HAP-1 (cell line): Measurements from ENCODE around the gene SYNE1.

ENCODE experiments used
- DNase-seq, 2 experiments: peaks; one replicate each; pipeline ENCODE4 v3.0.0-alpha.2; 2016 to 2020; ENCODE audit warnings: low spot score in 2 of 2
- H3K27me3 ChIP-seq: fragments of 250-450 bp; sonication (Bioruptor Pico); 2 replicates; pipeline ENCODE4 v1.5.1; 2020; ENCODE audit warnings: low read depth, mild to moderate bottlenecking, moderate library complexity
- H3K36me3 ChIP-seq: fragments of 250-450 bp; sonication (Bioruptor Pico); replicated peaks from 2 replicates; pipeline ENCODE4 v1.5.1; 2020; ENCODE audit warnings: mild to moderate bottlenecking
- H3K4me1 ChIP-seq: fragments of 250-450 bp; sonication (Bioruptor Pico); 2 replicates; pipeline ENCODE4 v1.5.1; 2020; ENCODE audit warnings: mild to moderate bottlenecking
- H3K4me3 ChIP-seq: fragments of 250-450 bp; sonication (Bioruptor Pico); 2 replicates; pipeline ENCODE4 v1.5.1; 2020; ENCODE audit warnings: mild to moderate bottlenecking, moderate library complexity
- H3K9me3 ChIP-seq: fragments of 250-450 bp; sonication (Bioruptor Pico); 2 replicates; pipeline ENCODE4 v1.5.1; 2020; ENCODE audit warnings: mild to moderate bottlenecking, moderate library complexity
- in situ Hi-C: fragments of 300-500 bp; cut with MboI; formaldehyde crosslinking; loops from 3 replicates; pipeline ENCODE4 v1.14.3; 2020; ENCODE audit warnings: low sequenced_read_pairs, inconsistent platforms, mixed read lengths

Gene SYNE1

GRCh38 chr6:152399399-152399798, 237.8 kb downstream of the SYNE1 start:
- no peak for DNase-seq
- H3K4me1 ChIP-seq: no peaks in the 10 kb centered on the region
- no peak overlapping the region for H3K4me3 ChIP-seq
- no peaks in the 10 kb centered on the region for H3K36me3 ChIP-seq
- no peaks in the 10 kb centered on the region for H3K9me3 ChIP-seq
- H3K27me3 ChIP-seq: no peaks in the 10 kb centered on the region
- in situ Hi-C loops: no loop called here

- in situ Hi-C loops: no loop called here
- DNase-seq: no peak
- H3K4me3 ChIP-seq: no peak overlapping the region
- H3K36me3 ChIP-seq: no peaks in the 10 kb centered on the region
- no peaks in the 10 kb centered on the region for H3K9me3 ChIP-seq
- H3K4me1 ChIP-seq: no peaks in the 10 kb centered on the region
- H3K27me3 ChIP-seq: no peaks in the 10 kb centered on the region
Observed at GRCh38 chr6:152398993-152399392, 238.2 kb downstream of the SYNE1 start.

GRCh38 chr6:152398316-152398715, 238.8 kb downstream of the SYNE1 start:
- Histone ChIP-seq H3K36me3 (no peaks in the 10 kb centered on the region), H3K4me3 (no peak overlapping the region), H3K27me3 (no peaks in the 10 kb centered on the region), H3K9me3 (no peaks in the 10 kb centered on the region), H3K4me1 (no peaks in the 10 kb centered on the region)
- in situ Hi-C loops: no loop called here
- no peak for DNase-seq

GRCh38 chr6:152394303-152394702, 242.9 kb downstream of the SYNE1 start:
- H3K4me3 ChIP-seq: no peak overlapping the region
- no peaks in the 10 kb centered on the region for H3K27me3 ChIP-seq
- H3K4me1 ChIP-seq: no peaks in the 10 kb centered on the region
- in situ Hi-C loops: no loop called here
- no peaks in the 10 kb centered on the region for H3K9me3 ChIP-seq
- DNase-seq: no peak
- H3K36me3 ChIP-seq: no peaks in the 10 kb centered on the region

- DNase-seq: no peak
- Histone ChIP-seq H3K4me1 (no peaks in the 10 kb centered on the region), H3K4me3 (no peak overlapping the region), H3K9me3 (no peaks in the 10 kb centered on the region), H3K36me3 (no peaks in the 10 kb centered on the region), H3K27me3 (peaks cover 4% of the 10 kb centered on the region; the same call in 1 of the 2 replicates)
- in situ Hi-C loops: no loop called here
Observed at GRCh38 chr6:152391179-152391880, 245.8 kb downstream of the SYNE1 start.

GRCh38 chr6:152387091-152387490, 250.1 kb downstream of the SYNE1 start:
- Histone ChIP-seq H3K4me3 (no peak overlapping the region), H3K9me3 (no peaks in the 10 kb centered on the region), H3K36me3 (no peaks in the 10 kb centered on the region), H3K27me3 (peaks cover 4% of the 10 kb centered on the region; the same call in 1 of the 2 replicates), H3K4me1 (no peaks in the 10 kb centered on the region)
- DNase-seq: no peak
- in situ Hi-C loops: no loop called here

GRCh38 chr6:152386131-152386530, 251.0 kb downstream of the SYNE1 start:
- no peaks in the 10 kb centered on the region for H3K36me3 ChIP-seq
- no peaks in the 10 kb centered on the region for H3K9me3 ChIP-seq
- no peak for DNase-seq
- peaks cover 8% of the 10 kb centered on the region for H3K4me1 ChIP-seq
- no peak overlapping the region for H3K4me3 ChIP-seq
- in situ Hi-C loops: no loop called here
- peaks cover 4% of the 10 kb centered on the region; the same call in 1 of the 2 replicates for H3K27me3 ChIP-seq

- in situ Hi-C loops: no loop called here
- peaks cover 20% of the 10 kb centered on the region for H3K4me1 ChIP-seq
- H3K36me3 ChIP-seq: no peaks in the 10 kb centered on the region
- DNase-seq: peak; percentile 37 to 47
- H3K27me3 ChIP-seq: no peaks in the 10 kb centered on the region
- H3K4me3 ChIP-seq: peak overlapping the region; percentile 6; the same call in 1 of the 2 replicates
- no peaks in the 10 kb centered on the region for H3K9me3 ChIP-seq
Observed at GRCh38 chr6:152380993-152381898, 255.9 kb downstream of the SYNE1 start.

GRCh38 chr6:152380351-152380767, 256.8 kb downstream of the SYNE1 start:
- H3K4me3 ChIP-seq: no peak overlapping the region
- no peaks in the 10 kb centered on the region for H3K36me3 ChIP-seq
- no peaks in the 10 kb centered on the region for H3K9me3 ChIP-seq
- H3K27me3 ChIP-seq: no peaks in the 10 kb centered on the region
- H3K4me1 ChIP-seq: peaks cover 20% of the 10 kb centered on the region
- peak in 1 of 2 experiments; percentile 34 for DNase-seq
- in situ Hi-C loops: no loop called here

- Histone ChIP-seq H3K4me3 (no peak overlapping the region), H3K9me3 (no peaks in the 10 kb centered on the region), H3K27me3 (no peaks in the 10 kb centered on the region), H3K36me3 (no peaks in the 10 kb centered on the region), H3K4me1 (peaks cover 20% of the 10 kb centered on the region)
- no peak for DNase-seq
- in situ Hi-C loops: no loop called here
Observed at GRCh38 chr6:152379423-152379822, 257.7 kb downstream of the SYNE1 start.

GRCh38 chr6:152378169-152378568, 259.0 kb downstream of the SYNE1 start:
- Histone ChIP-seq H3K36me3 (no peaks in the 10 kb centered on the region), H3K9me3 (no peaks in the 10 kb centered on the region), H3K4me3 (no peak overlapping the region), H3K27me3 (no peaks in the 10 kb centered on the region), H3K4me1 (peaks cover 20% of the 10 kb centered on the region)
- in situ Hi-C loops: no loop called here
- DNase-seq: no peak

- in situ Hi-C loops: no loop called here
- H3K36me3 ChIP-seq: no peaks in the 10 kb centered on the region
- H3K9me3 ChIP-seq: no peaks in the 10 kb centered on the region
- peaks cover 6% of the 10 kb centered on the region for H3K4me1 ChIP-seq
- DNase-seq: no peak
- H3K27me3 ChIP-seq: no peaks in the 10 kb centered on the region
- H3K4me3 ChIP-seq: no peak overlapping the region
Observed at GRCh38 chr6:152375197-152375596, 262.0 kb downstream of the SYNE1 start.

- no peak for DNase-seq
- Histone ChIP-seq H3K4me1 (no peaks in the 10 kb centered on the region), H3K27me3 (0 out of 2 replicates have a peak, but pooled peaks cover 2% of the 10 kb centered on the region), H3K4me3 (no peak overlapping the region), H3K36me3 (no peaks in the 10 kb centered on the region), H3K9me3 (no peaks in the 10 kb centered on the region)
- in situ Hi-C loops: no loop called here
Observed at GRCh38 chr6:152372945-152373344, 264.2 kb downstream of the SYNE1 start.

GRCh38 chr6:152371775-152372174, 265.4 kb downstream of the SYNE1 start:
- in situ Hi-C loops: no loop called here
- Histone ChIP-seq H3K4me1 (no peaks in the 10 kb centered on the region), H3K9me3 (no peaks in the 10 kb centered on the region), H3K4me3 (no peak overlapping the region), H3K27me3 (0 out of 2 replicates have a peak, but pooled peaks cover 2% of the 10 kb centered on the region), H3K36me3 (no peaks in the 10 kb centered on the region)
- DNase-seq: no peak
